Measurements from ENCODE around the gene USP14.

GRCh38 chr18:255171-255570, 96.8 kb downstream of the USP14 start:
- TF ChIP-seq, protein P1, sequence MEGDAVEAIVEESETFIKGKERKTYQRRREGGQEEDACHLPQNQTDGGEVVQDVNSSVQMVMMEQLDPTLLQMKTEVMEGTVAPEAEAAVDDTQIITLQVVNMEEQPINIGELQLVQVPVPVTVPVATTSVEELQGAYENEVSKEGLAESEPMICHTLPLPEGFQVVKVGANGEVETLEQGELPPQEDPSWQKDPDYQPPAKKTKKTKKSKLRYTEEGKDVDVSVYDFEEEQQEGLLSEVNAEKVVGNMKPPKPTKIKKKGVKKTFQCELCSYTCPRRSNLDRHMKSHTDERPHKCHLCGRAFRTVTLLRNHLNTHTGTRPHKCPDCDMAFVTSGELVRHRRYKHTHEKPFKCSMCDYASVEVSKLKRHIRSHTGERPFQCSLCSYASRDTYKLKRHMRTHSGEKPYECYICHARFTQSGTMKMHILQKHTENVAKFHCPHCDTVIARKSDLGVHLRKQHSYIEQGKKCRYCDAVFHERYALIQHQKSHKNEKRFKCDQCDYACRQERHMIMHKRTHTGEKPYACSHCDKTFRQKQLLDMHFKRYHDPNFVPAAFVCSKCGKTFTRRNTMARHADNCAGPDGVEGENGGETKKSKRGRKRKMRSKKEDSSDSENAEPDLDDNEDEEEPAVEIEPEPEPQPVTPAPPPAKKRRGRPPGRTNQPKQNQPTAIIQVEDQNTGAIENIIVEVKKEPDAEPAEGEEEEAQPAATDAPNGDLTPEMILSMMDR (IDR thresholded peaks at IDR 0.05 in 8 of 11, conservative IDR thresholded peaks at IDR 0.05 in 3 of 11): no peak
- no peak for TF ChIP-seq POLR2AphosphoS5 (IDR thresholded peaks at IDR 0.05)

Measured in spleen (tissue), 7 donors.